ENCODE data around the gene RUNX3.

The RUNX3 gene

GRCh38 chr1:24963943-24964693 lies 34.0 kb upstream of the RUNX3 start:
- no peak for DNase-seq

GRCh38 chr1:24963099-24963872 lies 33.2 kb upstream of the RUNX3 start:
- DNase-seq = no peak

- no peak for DNase-seq
Observed at GRCh38 chr1:24961961-24962861, 32.1 kb upstream of the RUNX3 start.

GRCh38 chr1:24961334-24961733 lies 31.3 kb upstream of the RUNX3 start:
- DNase-seq = no peak

- DNase-seq = no peak
Observed at GRCh38 chr1:24960071-24960801, 30.2 kb upstream of the RUNX3 start.

GRCh38 chr1:24959623-24959975 lies 29.5 kb upstream of the RUNX3 start:
- DNase-seq = no peak

- DNase-seq = no peak
Observed at GRCh38 chr1:24958766-24959622, 28.9 kb upstream of the RUNX3 start.

GRCh38 chr1:24957808-24958752 lies 28.0 kb upstream of the RUNX3 start:
- no peak for DNase-seq

- DNase-seq = peak in 3 of 56 donors; percentile 12 to 23 (median 13)
Observed at GRCh38 chr1:24957016-24957807, 27.1 kb upstream of the RUNX3 start.

GRCh38 chr1:24955779-24956365 lies 25.8 kb upstream of the RUNX3 start:
- no peak for DNase-seq

GRCh38 chr1:24955161-24955560 lies 25.1 kb upstream of the RUNX3 start:
- DNase-seq = no peak

- DNase-seq = no peak
Observed at GRCh38 chr1:24954631-24955030, 24.6 kb upstream of the RUNX3 start.

GRCh38 chr1:24954022-24954421 lies 23.9 kb upstream of the RUNX3 start:
- DNase-seq = no peak

- no peak for DNase-seq
Observed at GRCh38 chr1:24952413-24952841, 22.4 kb upstream of the RUNX3 start.

GRCh38 chr1:24951810-24952412 lies 21.8 kb upstream of the RUNX3 start:
- no peak for DNase-seq

- no peak for DNase-seq
Observed at GRCh38 chr1:24951337-24951736, 21.3 kb upstream of the RUNX3 start.

GRCh38 chr1:24949331-24949881 lies 19.3 kb upstream of the RUNX3 start:
- no peak for DNase-seq
